ENCODE results near the gene SDK1.

The SDK1 gene

GRCh38 chr7:3738964-3739363 is 437.9 kb downstream of the SDK1 start:
- no CpG with 5 or more reads among the region's 1 CpG for WGBS (ENCODE audit: extremely low coverage, insufficient coverage, insufficient read length)
- no peak overlapping the region for H3K4me3 ChIP-seq (ENCODE audit: low read depth, low read length)
- no peak overlapping the region for H2BK5ac ChIP-seq (ENCODE audit: low read depth, low read length, poor library complexity)
- H3K9me3 ChIP-seq (ENCODE audit: insufficient read depth, low read depth, low read length): no peaks in the 10 kb centered on the region
- no peak overlapping the region for H4K8ac ChIP-seq (ENCODE audit: low read depth, low read length)
- H3K4ac ChIP-seq (ENCODE audit: low read depth, low read length): no peak overlapping the region
- no peaks in the 10 kb centered on the region for H3K27me3 ChIP-seq (ENCODE audit: insufficient read depth, low read length)
- no peak overlapping the region for H2BK120ac ChIP-seq (ENCODE audit: insufficient read depth, low read length, poor library complexity)
- no peak overlapping the region for H3K4me2 ChIP-seq (ENCODE audit: low read length)
- no peaks in the 10 kb centered on the region for H3K79me1 ChIP-seq (ENCODE audit: low read length)
- H3K14ac ChIP-seq (ENCODE audit: low read length): no peak overlapping the region
- no peak for DNase-seq
- no peak overlapping the region for H4K91ac ChIP-seq (ENCODE audit: low read depth, low read length)
- no peak overlapping the region for H3K18ac ChIP-seq (ENCODE audit: low read length)
- no peak overlapping the region for H2BK12ac ChIP-seq (ENCODE audit: low read length)
- no peak overlapping the region for H2AFZ ChIP-seq (ENCODE audit: insufficient read depth, low read length, poor library complexity)
- peaks cover 0 to 4% of the 10 kb centered on the region in 2 experiments for H3K4me1 ChIP-seq (ENCODE audit: control insufficient read depth in 1 of 2, insufficient read depth in 2 of 2, low read length in 2 of 2)
- H3K9ac ChIP-seq (ENCODE audit: low read length): no peak overlapping the region
- no peak overlapping the region for H4K12ac ChIP-seq (ENCODE audit: low read depth, low read length)
- H3K36me3 ChIP-seq (ENCODE audit: control insufficient read depth in 1 of 2, insufficient read depth in 2 of 2, low read length in 2 of 2): peaks cover 0 to 3% of the 10 kb centered on the region in 2 experiments
- no peak overlapping the region for H2AK5ac ChIP-seq (ENCODE audit: low read length)
- H3K79me2 ChIP-seq (ENCODE audit: control insufficient read depth, insufficient read depth, low read length, poor library complexity): no peaks in the 10 kb centered on the region
- H3K27ac ChIP-seq (ENCODE audit: low read depth, low read length): no peak overlapping the region
- H3K23ac ChIP-seq (ENCODE audit: low read length): no peak overlapping the region

GRCh38 chr7:3739983-3740382 is 438.9 kb downstream of the SDK1 start:
- peaks cover 0 to 4% of the 10 kb centered on the region in 2 experiments for H3K36me3 ChIP-seq (ENCODE audit: control insufficient read depth in 1 of 2, insufficient read depth in 2 of 2, low read length in 2 of 2)
- DNase-seq: no peak
- peaks cover 0 to 4% of the 10 kb centered on the region in 2 experiments for H3K4me1 ChIP-seq (ENCODE audit: control insufficient read depth in 1 of 2, insufficient read depth in 2 of 2, low read length in 2 of 2)
- H3K18ac ChIP-seq (ENCODE audit: low read length): no peak overlapping the region
- WGBS (ENCODE audit: extremely low coverage, insufficient coverage, insufficient read length): no CpG with 5 or more reads among the region's 2 CpGs
- no peak overlapping the region for H3K4me3 ChIP-seq (ENCODE audit: low read depth, low read length)
- no peak overlapping the region for H2AFZ ChIP-seq (ENCODE audit: insufficient read depth, low read length, poor library complexity)
- H4K8ac ChIP-seq (ENCODE audit: low read depth, low read length): no peak overlapping the region
- no peak overlapping the region for H3K9ac ChIP-seq (ENCODE audit: low read length)
- no peaks in the 10 kb centered on the region for H3K9me3 ChIP-seq (ENCODE audit: insufficient read depth, low read depth, low read length)
- H3K79me2 ChIP-seq (ENCODE audit: control insufficient read depth, insufficient read depth, low read length, poor library complexity): no peaks in the 10 kb centered on the region
- H3K4ac ChIP-seq (ENCODE audit: low read depth, low read length): no peak overlapping the region
- no peak overlapping the region for H2BK120ac ChIP-seq (ENCODE audit: insufficient read depth, low read length, poor library complexity)
- no peak overlapping the region for H2BK5ac ChIP-seq (ENCODE audit: low read depth, low read length, poor library complexity)
- no peak overlapping the region for H2BK12ac ChIP-seq (ENCODE audit: low read length)
- H3K4me2 ChIP-seq (ENCODE audit: low read length): no peak overlapping the region
- no peak overlapping the region for H3K23ac ChIP-seq (ENCODE audit: low read length)
- H3K14ac ChIP-seq (ENCODE audit: low read length): no peak overlapping the region
- H4K91ac ChIP-seq (ENCODE audit: low read depth, low read length): no peak overlapping the region
- H3K27me3 ChIP-seq (ENCODE audit: insufficient read depth, low read length): no peaks in the 10 kb centered on the region
- no peak overlapping the region for H4K12ac ChIP-seq (ENCODE audit: low read depth, low read length)
- H3K27ac ChIP-seq (ENCODE audit: low read depth, low read length): no peak overlapping the region
- H3K79me1 ChIP-seq (ENCODE audit: low read length): no peaks in the 10 kb centered on the region
- H2AK5ac ChIP-seq (ENCODE audit: low read length): no peak overlapping the region

GRCh38 chr7:3747467-3747866 is 446.4 kb downstream of the SDK1 start:
- peaks cover 3 to 4% of the 10 kb centered on the region in 2 experiments for H3K36me3 ChIP-seq (ENCODE audit: control insufficient read depth in 1 of 2, insufficient read depth in 2 of 2, low read length in 2 of 2)
- H3K79me1 ChIP-seq (ENCODE audit: low read length): no peaks in the 10 kb centered on the region
- H2AFZ ChIP-seq (ENCODE audit: insufficient read depth, low read length, poor library complexity): no peak overlapping the region
- H3K9ac ChIP-seq (ENCODE audit: low read length): peak overlapping the region; percentile 65
- no peak overlapping the region for H4K12ac ChIP-seq (ENCODE audit: low read depth, low read length)
- no peak overlapping the region for H2BK12ac ChIP-seq (ENCODE audit: low read length)
- no peak overlapping the region for H3K4me2 ChIP-seq (ENCODE audit: low read length)
- H3K79me2 ChIP-seq (ENCODE audit: control insufficient read depth, insufficient read depth, low read length, poor library complexity): no peaks in the 10 kb centered on the region
- H3K14ac ChIP-seq (ENCODE audit: low read length): no peak overlapping the region
- no peak overlapping the region for H2BK120ac ChIP-seq (ENCODE audit: insufficient read depth, low read length, poor library complexity)
- H3K4me3 ChIP-seq (ENCODE audit: low read depth, low read length): no peak overlapping the region
- no peak overlapping the region for H3K4ac ChIP-seq (ENCODE audit: low read depth, low read length)
- WGBS (ENCODE audit: extremely low coverage, insufficient coverage, insufficient read length): no CpG with 5 or more reads among the region's 2 CpGs
- H3K27me3 ChIP-seq (ENCODE audit: insufficient read depth, low read length): no peaks in the 10 kb centered on the region
- no peak for DNase-seq
- no peak overlapping the region for H2BK5ac ChIP-seq (ENCODE audit: low read depth, low read length, poor library complexity)
- no peak overlapping the region for H3K23ac ChIP-seq (ENCODE audit: low read length)
- H4K8ac ChIP-seq (ENCODE audit: low read depth, low read length): no peak overlapping the region
- no peak overlapping the region for H2AK5ac ChIP-seq (ENCODE audit: low read length)
- H3K4me1 ChIP-seq (ENCODE audit: control insufficient read depth in 1 of 2, insufficient read depth in 2 of 2, low read length in 2 of 2): no peaks in the 10 kb centered on the region
- no peak overlapping the region for H4K91ac ChIP-seq (ENCODE audit: low read depth, low read length)
- H3K27ac ChIP-seq (ENCODE audit: low read depth, low read length): no peak overlapping the region
- no peaks in the 10 kb centered on the region for H3K9me3 ChIP-seq (ENCODE audit: insufficient read depth, low read depth, low read length)
- no peak overlapping the region for H3K18ac ChIP-seq (ENCODE audit: low read length)

GRCh38 chr7:3748389-3748788 is 447.3 kb downstream of the SDK1 start:
- no peak overlapping the region for H2BK12ac ChIP-seq (ENCODE audit: low read length)
- H3K36me3 ChIP-seq (ENCODE audit: control insufficient read depth in 1 of 2, insufficient read depth in 2 of 2, low read length in 2 of 2): peaks cover 3 to 4% of the 10 kb centered on the region in 2 experiments
- H3K27me3 ChIP-seq (ENCODE audit: insufficient read depth, low read length): no peaks in the 10 kb centered on the region
- peaks cover under 1% of the 10 kb centered on the region for H3K9me3 ChIP-seq (ENCODE audit: insufficient read depth, low read depth, low read length)
- no peak overlapping the region for H3K4me3 ChIP-seq (ENCODE audit: low read depth, low read length)
- no peak overlapping the region for H2BK120ac ChIP-seq (ENCODE audit: insufficient read depth, low read length, poor library complexity)
- H3K4ac ChIP-seq (ENCODE audit: low read depth, low read length): no peak overlapping the region
- no CpG with 5 or more reads among the region's 2 CpGs for WGBS (ENCODE audit: extremely low coverage, insufficient coverage, insufficient read length)
- no peak overlapping the region for H2AFZ ChIP-seq (ENCODE audit: insufficient read depth, low read length, poor library complexity)
- no peaks in the 10 kb centered on the region for H3K4me1 ChIP-seq (ENCODE audit: control insufficient read depth in 1 of 2, insufficient read depth in 2 of 2, low read length in 2 of 2)
- H2BK5ac ChIP-seq (ENCODE audit: low read depth, low read length, poor library complexity): no peak overlapping the region
- H4K8ac ChIP-seq (ENCODE audit: low read depth, low read length): no peak overlapping the region
- H3K27ac ChIP-seq (ENCODE audit: low read depth, low read length): no peak overlapping the region
- H3K9ac ChIP-seq (ENCODE audit: low read length): no peak overlapping the region
- no peak overlapping the region for H3K23ac ChIP-seq (ENCODE audit: low read length)
- no peak overlapping the region for H4K91ac ChIP-seq (ENCODE audit: low read depth, low read length)
- no peak overlapping the region for H3K14ac ChIP-seq (ENCODE audit: low read length)
- no peak overlapping the region for H2AK5ac ChIP-seq (ENCODE audit: low read length)
- no peak overlapping the region for H3K18ac ChIP-seq (ENCODE audit: low read length)
- H3K79me2 ChIP-seq (ENCODE audit: control insufficient read depth, insufficient read depth, low read length, poor library complexity): no peaks in the 10 kb centered on the region
- no peak overlapping the region for H3K4me2 ChIP-seq (ENCODE audit: low read length)
- no peaks in the 10 kb centered on the region for H3K79me1 ChIP-seq (ENCODE audit: low read length)
- DNase-seq: no peak
- H4K12ac ChIP-seq (ENCODE audit: low read depth, low read length): no peak overlapping the region

Data from trophoblast cell (in vitro differentiated cells and primary cell).